ENCODE data around the gene MAGEA10.
"Not testable (repeated sequence)": the region's sequence is repeated elsewhere in the genome, so short reads cannot be mapped to it uniquely, and the experiment has no call there.

Gene MAGEA10

DNA sequence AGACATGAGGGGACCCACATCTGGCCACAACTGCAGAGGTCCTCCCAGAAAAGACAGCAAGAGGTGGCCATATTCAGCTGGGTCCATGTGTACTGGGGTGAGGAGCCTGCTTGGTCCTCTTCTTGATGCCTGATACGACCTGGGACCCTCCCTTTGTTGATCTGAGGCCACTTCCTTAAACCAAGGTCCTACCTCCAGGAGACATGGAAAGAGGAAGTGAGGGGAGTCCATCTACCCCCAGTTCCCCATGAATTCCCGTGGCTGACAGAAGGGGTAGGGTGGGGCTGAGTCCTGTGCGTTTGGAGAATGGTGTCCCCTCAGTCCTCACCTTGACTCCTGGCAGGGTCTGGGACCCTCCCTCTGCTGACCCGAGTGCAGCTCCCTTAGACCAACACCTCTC, 2.1 kb downstream of the MAGEA10 start:
- Mint-ChIP-seq H3K36me3 (no peaks in the 10 kb centered on the region), H3K27ac (no peak overlapping the region), H3K4me1 (no peaks in the 10 kb centered on the region), H3K4me3 (no peak overlapping the region), H3K27me3 (no peaks in the 10 kb centered on the region), H3K9me3 (no peaks in the 10 kb centered on the region)
- no peak for DNase-seq (ENCODE audit: low spot score in 2 of 2)
- no peak for ATAC-seq (ENCODE audit: low read depth)

DNA sequence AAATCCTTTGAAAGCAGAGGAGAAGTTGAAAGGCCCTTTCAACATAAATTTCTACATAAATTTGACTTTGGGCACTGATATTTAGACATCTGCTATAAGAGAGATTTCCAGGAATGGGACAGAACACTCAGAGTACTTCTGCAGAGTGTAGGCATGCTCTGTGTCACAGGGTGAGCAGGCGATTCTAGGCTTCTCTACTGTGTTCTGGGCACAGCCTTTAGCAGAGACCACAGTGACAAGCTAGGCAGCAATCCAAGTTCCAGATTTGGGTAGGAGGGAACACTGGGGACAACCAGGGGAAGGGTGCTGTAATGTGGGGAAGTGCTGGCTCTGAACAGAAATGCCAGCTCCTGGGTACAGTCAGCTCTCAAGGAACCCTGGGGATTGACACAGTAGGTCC, 6.9 kb downstream of the MAGEA10 start:
- ATAC-seq (ENCODE audit: low read depth), result no peak
- no peaks in the 10 kb centered on the region for H3K9me3 Mint-ChIP-seq

DNA sequence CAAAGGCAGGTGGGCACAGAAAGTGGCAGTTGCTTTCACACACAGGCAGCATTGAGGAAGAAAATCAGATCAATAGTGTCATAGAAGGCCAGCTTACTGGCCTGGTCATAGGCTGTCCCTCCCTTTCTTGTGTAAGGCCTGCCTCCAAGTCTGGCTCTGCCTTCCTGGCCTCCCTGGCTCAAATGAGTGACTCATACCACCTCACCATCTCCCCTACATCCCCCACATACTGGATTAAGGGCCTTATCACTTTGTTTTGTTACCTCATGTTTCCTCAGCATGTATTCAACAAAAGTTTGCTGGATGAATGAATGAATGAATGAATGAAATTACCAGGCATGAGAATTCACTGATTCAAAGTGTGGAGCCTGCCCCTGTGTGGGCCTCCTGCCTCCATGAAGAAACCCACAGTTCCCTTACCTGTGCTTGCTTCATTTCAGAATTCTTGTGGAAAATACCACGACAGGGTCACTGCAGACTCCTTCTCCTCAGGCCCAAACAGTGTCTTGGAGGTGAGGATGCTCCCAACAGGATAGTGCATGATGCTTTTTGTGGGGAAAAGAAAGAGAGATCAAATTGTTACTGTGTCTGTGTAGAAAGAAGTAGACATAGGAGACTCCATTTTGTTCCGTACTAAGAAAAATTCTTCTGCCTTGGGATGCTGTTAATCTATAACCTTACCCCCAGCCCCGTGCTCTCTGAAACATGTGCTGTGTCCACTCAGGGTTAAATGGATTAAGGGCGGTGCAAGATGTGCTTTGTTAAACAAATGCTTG, 9.1 kb downstream of the MAGEA10 start:
- not testable (repeated sequence) for H3K9me3 Mint-ChIP-seq; H3K4me3 Mint-ChIP-seq; DNase-seq (ENCODE audit: low spot score in 2 of 2); H3K4me1 Mint-ChIP-seq; H3K27me3 Mint-ChIP-seq; H3K36me3 Mint-ChIP-seq; H3K27ac Mint-ChIP-seq; ATAC-seq (ENCODE audit: low read depth)

More for the DNA sequence above, 6.9 kb downstream of the MAGEA10 start:
- Mint-ChIP-seq H3K27me3 (peaks cover 2% of the 10 kb centered on the region), H3K4me3 (no peak overlapping the region), H3K27ac (no peak overlapping the region), H3K4me1 (no peaks in the 10 kb centered on the region), H3K36me3 (no peaks in the 10 kb centered on the region)
- DNase-seq (ENCODE audit: low spot score in 2 of 2), result no peak

DNA sequence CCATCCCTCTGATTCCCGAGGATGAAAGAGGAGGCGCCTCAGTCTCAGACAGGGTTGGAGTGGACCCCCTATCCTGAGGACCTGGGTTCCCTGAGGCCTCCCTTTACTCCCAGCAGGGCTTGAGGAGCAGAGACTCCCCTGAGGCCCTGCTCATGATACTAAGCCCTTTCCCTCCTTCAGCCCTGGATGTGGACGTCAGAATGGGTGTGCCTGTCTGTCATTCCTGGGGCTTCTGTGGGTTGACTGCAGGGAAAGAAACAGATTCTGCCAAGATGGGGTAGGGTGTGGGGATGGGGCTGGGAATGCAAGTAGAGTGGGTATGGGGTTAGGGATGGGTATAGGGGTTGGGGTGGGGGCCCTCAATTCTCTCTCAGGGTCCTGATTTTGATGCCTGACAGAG, 21.1 kb downstream of the MAGEA10 start:
- DNase-seq (ENCODE audit: low spot score in 2 of 2) (no peak), ATAC-seq (ENCODE audit: low read depth) (no peak)
- H3K4me3 Mint-ChIP-seq, result no peak overlapping the region
- no peaks in the 10 kb centered on the region for H3K4me1 Mint-ChIP-seq
- no peak overlapping the region for H3K27ac Mint-ChIP-seq
- no peaks in the 10 kb centered on the region for H3K27me3 Mint-ChIP-seq
- H3K36me3 Mint-ChIP-seq, result no peaks in the 10 kb centered on the region
- H3K9me3 Mint-ChIP-seq, result no peaks in the 10 kb centered on the region

DNA sequence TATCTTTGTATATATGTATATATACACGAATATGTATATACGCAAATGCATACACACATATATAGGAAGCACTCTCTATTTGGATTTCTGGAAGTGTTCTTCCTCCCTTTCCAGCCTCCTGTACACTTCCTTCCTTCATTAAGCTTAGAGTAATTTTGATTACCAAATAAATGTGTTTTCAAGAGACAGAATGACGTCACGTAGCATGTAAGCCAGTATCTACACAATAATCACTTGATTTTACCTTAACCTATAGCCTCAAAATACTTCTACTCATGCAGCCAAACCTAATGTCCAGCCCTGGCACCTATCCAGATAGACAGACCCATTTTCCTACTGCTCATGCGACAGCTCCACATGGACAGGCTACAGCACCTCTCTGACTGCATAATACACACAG, 29.9 kb downstream of the MAGEA10 start:
- Mint-ChIP-seq H3K36me3 (no peaks in the 10 kb centered on the region), H3K4me3 (no peak overlapping the region), H3K27me3 (no peaks in the 10 kb centered on the region), H3K9me3 (peaks cover 2% of the 10 kb centered on the region), H3K27ac (no peak overlapping the region), H3K4me1 (no peaks in the 10 kb centered on the region)
- ATAC-seq (ENCODE audit: low read depth) (no peak), DNase-seq (ENCODE audit: low spot score in 2 of 2) (no peak)

DNA sequence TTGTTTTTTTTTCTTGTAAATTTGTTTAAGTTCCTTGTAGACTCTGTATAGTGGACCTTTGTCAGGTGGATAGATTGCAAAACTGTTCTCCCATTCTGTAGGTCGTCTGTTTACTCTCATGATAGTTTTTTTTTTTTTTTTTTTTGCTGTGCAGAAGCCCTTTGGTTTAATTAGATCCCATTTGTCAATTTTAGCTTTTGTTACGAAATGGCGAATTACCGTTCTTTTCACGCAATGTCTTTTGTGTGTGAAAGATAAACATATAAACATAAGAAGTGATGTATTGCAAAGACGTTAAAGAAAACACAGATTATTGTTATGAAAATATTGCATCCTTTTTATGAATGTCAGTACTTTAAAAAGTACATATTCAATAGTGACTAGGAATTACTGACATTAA, 34.5 kb downstream of the MAGEA10 start:
- Mint-ChIP-seq H3K36me3 (no peaks in the 10 kb centered on the region), H3K27me3 (no peaks in the 10 kb centered on the region), H3K4me1 (no peaks in the 10 kb centered on the region), H3K4me3 (no peak overlapping the region), H3K9me3 (peaks cover under 1% of the 10 kb centered on the region), H3K27ac (no peak overlapping the region)
- DNase-seq (ENCODE audit: low spot score in 2 of 2) (no peak), ATAC-seq (ENCODE audit: low read depth) (no peak)

DNA sequence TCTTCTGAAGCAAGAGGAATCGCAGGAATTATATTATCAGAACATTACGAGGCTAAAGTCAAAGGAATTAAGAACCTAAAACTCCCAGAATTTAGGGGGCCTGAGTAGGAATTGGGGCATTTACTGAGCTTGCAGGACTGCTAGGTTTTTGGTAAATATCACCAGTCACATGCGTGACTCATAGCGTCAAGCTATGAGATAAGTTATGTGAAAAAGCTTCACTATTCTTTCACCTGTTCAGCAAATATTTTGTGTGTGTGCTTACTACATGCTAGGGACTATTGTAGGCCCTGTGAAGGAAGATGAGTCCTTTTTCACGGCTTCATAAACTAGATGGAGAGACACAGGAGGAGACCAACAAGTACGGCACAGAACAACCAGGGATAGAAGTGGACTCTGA, 52.2 kb downstream of the MAGEA10 start:
- peaks cover 4% of the 10 kb centered on the region for H3K9me3 Mint-ChIP-seq
- no peak for ATAC-seq (ENCODE audit: low read depth)
- no peak for DNase-seq (ENCODE audit: low spot score in 2 of 2)
- H3K4me3 Mint-ChIP-seq, result no peak overlapping the region
- H3K4me1 Mint-ChIP-seq, result no peaks in the 10 kb centered on the region
- H3K27ac Mint-ChIP-seq, result no peak overlapping the region
- no peaks in the 10 kb centered on the region for H3K27me3 Mint-ChIP-seq
- no peaks in the 10 kb centered on the region for H3K36me3 Mint-ChIP-seq
